Uterus (tissue), 2 donors: Measurements from ENCODE around the gene ATP8B3.

Experiments
- CTCF ChIP-seq, 4 experiments: fragments of 200-600 bp in 2 of 4; fragments of 450-650 bp in 2 of 4; sonication (generic) in 2 of 4; IDR thresholded peaks; one replicate each; pipeline ENCODE4 v1.5.1; 2016 to 2019; ENCODE audit warnings: antibody characterized with exemption in 4 of 4, mild to moderate bottlenecking in 2 of 4, moderate library complexity in 1 of 4
- POLR2A ChIP-seq, 2 donors: fragments of 450-650 bp; IDR thresholded peaks; one replicate each; pipeline ENCODE4 v1.6.1; 2016; ENCODE audit warnings: antibody characterized with exemption in 2 of 2, mild to moderate bottlenecking in 1 of 2, moderate library complexity in 1 of 2

DNA sequence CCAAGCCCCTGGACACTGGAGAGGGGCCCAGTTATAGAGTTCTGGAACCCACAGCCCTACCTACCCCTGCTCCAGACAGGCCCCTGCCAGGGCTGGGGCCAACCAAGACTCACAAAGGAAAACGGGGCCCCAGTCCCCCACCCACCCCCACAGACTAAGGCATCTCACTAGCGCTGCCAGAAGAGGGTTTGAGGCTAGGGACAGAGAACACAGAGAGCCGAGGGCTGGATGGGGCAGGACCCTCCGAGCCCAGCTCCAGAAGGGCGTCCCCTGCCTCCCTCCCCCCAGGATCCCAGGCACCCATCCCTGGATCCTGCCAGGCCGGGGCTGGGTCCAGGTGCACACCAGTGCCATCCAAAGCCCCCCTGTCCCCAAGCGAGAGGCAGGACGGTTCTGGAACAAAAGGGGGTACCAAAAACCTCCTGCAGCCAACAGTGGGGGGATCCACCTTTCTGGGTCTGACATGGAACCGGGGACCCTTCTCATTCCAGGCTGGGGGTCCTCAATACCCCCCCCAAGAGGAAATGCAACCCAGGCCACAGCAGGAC is 40.6 kb upstream of the ATP8B3 start:
- TF ChIP-seq POLR2A (IDR thresholded peaks at IDR 0.05) (no peak), CTCF (IDR thresholded peaks at IDR 0.05) (no peak)
